K562 (cell line): ENCODE results near the gene GLB1L2. TPM values are rescaled to one million over a fixed set of nuclear protein-coding genes. Genes with fewer than 3 reads are reported as not detected.
A peak's percentile ranks its signal among the peaks of the same experiment; 100 is the strongest.

Experiments
- ATAC-seq: fragments of 200-7000 bp; cut with Tn5 transposase; 3 replicates; pipeline ENCODE4 v1.9.1; 2020; ENCODE audit warnings: moderate library complexity
- Bru-seq: library from RNA; stranded (reverse); fragments of 400-500 nt; gene quantifications from one replicate; lab custom pipeline; 2021; lab: Mats Ljungman, UMichigan
- BruChase-seq, 2 experiments: library from RNA; stranded (reverse); fragments of 400-500 nt; gene quantifications; one replicate each; lab custom pipeline; 2021; lab: Mats Ljungman, UMichigan
- BruUV-seq: library from RNA; stranded (reverse); fragments of 400-500 nt; replicated peaks from 2 replicates; lab custom pipeline; 2021; lab: Mats Ljungman, UMichigan
- CTCF ChIA-PET: fragments of 300-600 bp; formaldehyde crosslinking; extraction: SDS; loops from one replicate; lab custom pipeline; 2021; ENCODE audit warnings: low intra/inter-chr PET ratio; lab: Yijun Ruan, JAX
- POLR2A ChIA-PET: fragments of 300-600, 350-650 bp; sonication (Branson Sonifier 250); formaldehyde crosslinking; extraction: SDS; loops from one replicate; lab custom pipeline; 2021; ENCODE audit warnings: antibody characterized with exemption, inconsistent platforms; lab: Yijun Ruan, JAX
- DNase-seq, 4 experiments: peaks; one replicate each; pipeline versions ENCODE4 v3.0.0 to v3.0.0-alpha.2; 2011 to 2018; ENCODE audit warnings: low spot score in 3 of 4, mixed read lengths in 3 of 4; ENCODE audit errors: extremely low read depth in 1 of 4
- FAIRE-seq: peaks from 2 replicates; lab custom pipeline; 2011; peaks lifted over from hg19 to GRCh38; lab: Jason Lieb, UNC
- H2AFZ ChIP-seq: 2 replicates; pipeline ENCODE4 v1.6.0; 2011; ENCODE audit warnings: low read depth, low read length, control low read depth, inconsistent platforms
- H3K27ac ChIP-seq: fragments of 200-600 bp; 3 replicates; pipeline ENCODE4 v1.8.0; 2011; ENCODE audit warnings: low read depth, mild to moderate bottlenecking, control low read depth, inconsistent platforms, low read length, moderate library complexity, mixed read lengths; ENCODE audit errors: extremely low read depth
- H3K27me3 ChIP-seq, 2 experiments: fragments of 300-600 bp in 1 of 2; 2 replicates in 1 of 2; 3 replicates in 1 of 2; pipeline versions ENCODE4 v1.6.0 to v1.8.0; 2011; ENCODE audit warnings: inconsistent platforms in 2 of 2, low read length in 2 of 2, mild to moderate bottlenecking in 1 of 2, mixed read lengths in 1 of 2, moderate library complexity in 1 of 2; ENCODE audit not compliant: control insufficient read depth in 2 of 2, insufficient read depth in 2 of 2
- H3K36me3 ChIP-seq: fragments of 300-600 bp; 3 replicates; pipeline ENCODE4 v1.8.0; 2011; ENCODE audit warnings: mild to moderate bottlenecking, low read length, inconsistent platforms; ENCODE audit not compliant: control insufficient read depth, insufficient read depth
- H3K4me1 ChIP-seq, 2 experiments: fragments of 200-600 bp in 1 of 2; replicated peaks in 1 of 2; 2 replicates in 1 of 2; 3 replicates in 1 of 2; pipeline versions ENCODE4 v1.5.1 to v1.8.0; 2011; ENCODE audit warnings: inconsistent platforms in 2 of 2, low read length in 2 of 2, mild to moderate bottlenecking in 1 of 2, mixed read lengths in 1 of 2, moderate library complexity in 1 of 2; ENCODE audit not compliant: control insufficient read depth in 2 of 2, insufficient read depth in 2 of 2
- H3K4me2 ChIP-seq: 2 replicates; pipeline ENCODE4 v1.6.1; 2011; ENCODE audit warnings: low read length, control low read depth, inconsistent platforms, mixed read lengths; ENCODE audit not compliant: insufficient read depth
- H3K4me3 ChIP-seq: fragments of 200-600 bp; sonication (generic), shearing (Covaris generic); 2 replicates; pipeline ENCODE4 v1.5.1; 2016; ENCODE audit warnings: control low read depth, inconsistent platforms
- H3K79me2 ChIP-seq: fragments of 200-600 bp; 3 replicates; pipeline ENCODE4 v1.8.0; 2011; ENCODE audit warnings: low read length, inconsistent platforms; ENCODE audit not compliant: control insufficient read depth, insufficient read depth
- H3K9ac ChIP-seq, 2 experiments: 2 replicates each; pipeline versions ENCODE4 v1.6.0 to v1.6.1; 2011; ENCODE audit warnings: low read depth in 2 of 2, low read length in 2 of 2, control low read depth in 1 of 2, inconsistent platforms in 1 of 2, mild to moderate bottlenecking in 1 of 2, mixed read lengths in 1 of 2; ENCODE audit not compliant: insufficient read depth in 1 of 2
- H3K9me1 ChIP-seq: one replicate; pipeline ENCODE4 v1.6.0; 2011; ENCODE audit warnings: inconsistent platforms, mild to moderate bottlenecking, low read length, moderate library complexity; ENCODE audit not compliant: control insufficient read depth, insufficient read depth
- H3K9me3 ChIP-seq: replicated peaks from 2 replicates; pipeline ENCODE4 v1.5.1; 2011; ENCODE audit warnings: low read depth, low read length, inconsistent platforms; ENCODE audit not compliant: control insufficient read depth, insufficient read depth
- H4K20me1 ChIP-seq: replicated peaks from 2 replicates; pipeline ENCODE4 v1.6.1; 2011; ENCODE audit warnings: low read length, inconsistent platforms, mixed read lengths; ENCODE audit not compliant: control insufficient read depth, insufficient read depth
- ETS2 ChIP-seq: IDR thresholded peaks from 2 replicates; pipeline ENCODE4 v1.6.1; 2016; ENCODE audit warnings: borderline replicate concordance, missing genetic modification characterization, mild to moderate bottlenecking, moderate library complexity, missing compliant biosample characterization; ENCODE audit not compliant: poor library complexity, severe bottlenecking
- ETV5 ChIP-seq: sonication (generic); formaldehyde crosslinking; IDR thresholded peaks from 2 replicates; pipeline ENCODE4 v1.4.0; 2020; ENCODE audit warnings: low read depth, mild to moderate bottlenecking, missing genetic modification reagents
- MCM2 ChIP-seq: fragments of 450-650 bp; IDR thresholded peaks from 2 replicates; pipeline ENCODE4 v1.6.1; 2017; ENCODE audit warnings: low read depth, mild to moderate bottlenecking
- ZBTB1 ChIP-seq: sonication (generic); formaldehyde crosslinking; IDR thresholded peaks from 2 replicates; pipeline ENCODE4 v1.8.1; 2023; ENCODE audit warnings: missing genetic modification reagents, low read depth, mild to moderate bottlenecking, borderline replicate concordance
- WGBS: fragments of 100-300 bp; shearing (Covaris generic); methylation state at CpG from one replicate; pipeline ENCODE4 v1.1.6; 2016; ENCODE audit warnings: low coverage, mixed read lengths; ENCODE audit not compliant: insufficient coverage; ENCODE audit errors: missing lambda C conversion rate; 5-methylcytosine and 5-hydroxymethylcytosine counted together
- in situ Hi-C: fragments of 300-500 bp; cut with MboI; formaldehyde crosslinking; loops from 4 replicates; pipeline ENCODE4 v1.15.0; 2018; ENCODE audit warnings: inconsistent platforms, mixed read lengths
- intact Hi-C: fragments of 100-400 bp; cut with micrococcal nuclease; formaldehyde crosslinking; loops from 2 replicates; pipeline ENCODE4 v1.14.2; 2022
- long read RNA-seq, 3 experiments: library from polyadenylated mRNA in 2 of 3; library from RNA in 1 of 3; unstranded in 2 of 3; stranded (forward) in 1 of 3; transcript quantifications; one replicate each; pipeline ENCODE4 v2.0.0, GENCODE V29; 2019 to 2022
- polyA minus RNA-seq, 3 experiments: library from RNA; depleted of rRNA, polyadenylated mRNA; stranded (reverse); fragments of >200 nt; gene quantifications; 2 replicates each; pipeline ENCODE4 v1.2.3, GENCODE V29; 2011
- polyA plus RNA-seq, 8 experiments: library from polyadenylated mRNA; depleted of rRNA in 4 of 8; stranded (reverse) in 5 of 8; unstranded in 3 of 8; fragments of >200 nt; fragmentation: Nextera tagmentation in 2 of 8; fragmentation: Illumina TruSeq in 1 of 8; extraction: Ambion mirVana in 2 of 8; extraction: Trizol in 1 of 8; gene quantifications; 2 replicates each; pipeline versions ENCODE4 v1.2.1 to v1.2.3, GENCODE V29; 2011 to 2014; ENCODE audit warnings: inconsistent platforms in 1 of 8, missing spikeins in 1 of 8
- total RNA-seq, 7 experiments: library from RNA; depleted of rRNA in 6 of 7; stranded (reverse); fragments of >200 nt in 6 of 7; fragmentation: Illumina TruSeq in 2 of 7; extraction: Trizol in 2 of 7; gene quantifications; 2 replicates each; pipeline versions ENCODE4 v1.2.1 to v1.2.3, GENCODE V29; 2011 to 2021; ENCODE audit warnings: low replicate concordance in 1 of 7
- TF ChIP-seq, protein P1 (sequence below): sonication (generic); formaldehyde crosslinking; IDR thresholded peaks from 2 replicates; pipeline ENCODE4 v1.8.1; 2022; ENCODE audit warnings: missing genetic modification reagents
- TF ChIP-seq, protein P2 (sequence below): sonication (generic); formaldehyde crosslinking; IDR thresholded peaks from 2 replicates; pipeline ENCODE4 v1.8.0; 2022; ENCODE audit warnings: mild to moderate bottlenecking, missing genetic modification reagents

Gene GLB1L2, protein sequence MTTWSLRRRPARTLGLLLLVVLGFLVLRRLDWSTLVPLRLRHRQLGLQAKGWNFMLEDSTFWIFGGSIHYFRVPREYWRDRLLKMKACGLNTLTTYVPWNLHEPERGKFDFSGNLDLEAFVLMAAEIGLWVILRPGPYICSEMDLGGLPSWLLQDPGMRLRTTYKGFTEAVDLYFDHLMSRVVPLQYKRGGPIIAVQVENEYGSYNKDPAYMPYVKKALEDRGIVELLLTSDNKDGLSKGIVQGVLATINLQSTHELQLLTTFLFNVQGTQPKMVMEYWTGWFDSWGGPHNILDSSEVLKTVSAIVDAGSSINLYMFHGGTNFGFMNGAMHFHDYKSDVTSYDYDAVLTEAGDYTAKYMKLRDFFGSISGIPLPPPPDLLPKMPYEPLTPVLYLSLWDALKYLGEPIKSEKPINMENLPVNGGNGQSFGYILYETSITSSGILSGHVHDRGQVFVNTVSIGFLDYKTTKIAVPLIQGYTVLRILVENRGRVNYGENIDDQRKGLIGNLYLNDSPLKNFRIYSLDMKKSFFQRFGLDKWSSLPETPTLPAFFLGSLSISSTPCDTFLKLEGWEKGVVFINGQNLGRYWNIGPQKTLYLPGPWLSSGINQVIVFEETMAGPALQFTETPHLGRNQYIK
- 48.6 and 100 TPM in 2 replicates for total RNA-seq (2011; cell fraction: chromatin; rRNA removed; ENCODE audit: low replicate concordance)
- total RNA-seq (2011; cell fraction: nucleolus; rRNA removed): 62.0 and 67.0 TPM in 2 replicates
- 55.1 and 55.6 TPM in 2 replicates for total RNA-seq (2011; cell fraction: nucleoplasm; rRNA removed)
- total RNA-seq (2014; rRNA removed): 13.8 and 15.7 TPM in 2 replicates
- 9.5 and 10.4 TPM in 2 replicates for total RNA-seq (2014; rRNA removed; fragmentation: Illumina TruSeq; extraction: Trizol)
- total RNA-seq (2015; rRNA removed; fragmentation: Illumina TruSeq; extraction: Trizol): 10.0 and 10.9 TPM in 2 replicates
- total RNA-seq (2021): 15.4 and 16.8 TPM in 2 replicates
- 20.8 and 21.4 TPM in 2 replicates for polyA plus RNA-seq (2011; rRNA removed)
- polyA plus RNA-seq (2011; cell fraction: cytosol; rRNA removed): 18.1 and 23.1 TPM in 2 replicates
- 61.7 and 88.8 TPM in 2 replicates for polyA plus RNA-seq (2011; cell fraction: nucleus; rRNA removed)
- 15.6 and 20.4 TPM in 2 replicates for polyA plus RNA-seq (2012)
- polyA plus RNA-seq (2014; fragmentation: Illumina TruSeq; extraction: Trizol): 19.1 and 19.2 TPM in 2 replicates
- 1 to 10 TPM in 1 of 2 experiments, under 1 TPM in 1; 0.84 to 2.5 TPM for polyA plus RNA-seq (2014; fragmentation: Nextera tagmentation; extraction: Ambion mirVana)
- polyA plus RNA-seq (2014; rRNA removed): 14.9 and 15.6 TPM in 2 replicates
- 10.6 and 15.3 TPM in 2 replicates for polyA minus RNA-seq (2011; rRNA and poly(A)+ RNA removed)
- 9.0 and 11.4 TPM in 2 replicates for polyA minus RNA-seq (2011; cell fraction: cytosol; rRNA and poly(A)+ RNA removed)
- 12.4 and 13.2 TPM in 2 replicates for polyA minus RNA-seq (2011; cell fraction: nucleus; rRNA and poly(A)+ RNA removed)
- Bru-seq, nascent RNA: percentile 61 among the genes with signal in this experiment
- percentile 55 among the genes with signal in this experiment for BruChase-seq, experiment 1, labeled RNA remaining after a 2-hour chase
- BruChase-seq, experiment 2, labeled RNA remaining after a 6-hour chase: percentile 55 among the genes with signal in this experiment
- long read RNA-seq, experiment 1, partial matches to known transcripts: 18 of 50 reads
- long read RNA-seq, experiment 1, other reads (novel, unspliced or antisense): 32 of 50 reads
- long read RNA-seq, experiment 2, partial matches to known transcripts: 0 of 6 reads
- long read RNA-seq, experiment 2, other reads (novel, unspliced or antisense): 6 of 6 reads
- long read RNA-seq, experiment 3, partial matches to known transcripts: 1 of 4 reads
- long read RNA-seq, experiment 3, other reads (novel, unspliced or antisense): 3 of 4 reads

DNA sequence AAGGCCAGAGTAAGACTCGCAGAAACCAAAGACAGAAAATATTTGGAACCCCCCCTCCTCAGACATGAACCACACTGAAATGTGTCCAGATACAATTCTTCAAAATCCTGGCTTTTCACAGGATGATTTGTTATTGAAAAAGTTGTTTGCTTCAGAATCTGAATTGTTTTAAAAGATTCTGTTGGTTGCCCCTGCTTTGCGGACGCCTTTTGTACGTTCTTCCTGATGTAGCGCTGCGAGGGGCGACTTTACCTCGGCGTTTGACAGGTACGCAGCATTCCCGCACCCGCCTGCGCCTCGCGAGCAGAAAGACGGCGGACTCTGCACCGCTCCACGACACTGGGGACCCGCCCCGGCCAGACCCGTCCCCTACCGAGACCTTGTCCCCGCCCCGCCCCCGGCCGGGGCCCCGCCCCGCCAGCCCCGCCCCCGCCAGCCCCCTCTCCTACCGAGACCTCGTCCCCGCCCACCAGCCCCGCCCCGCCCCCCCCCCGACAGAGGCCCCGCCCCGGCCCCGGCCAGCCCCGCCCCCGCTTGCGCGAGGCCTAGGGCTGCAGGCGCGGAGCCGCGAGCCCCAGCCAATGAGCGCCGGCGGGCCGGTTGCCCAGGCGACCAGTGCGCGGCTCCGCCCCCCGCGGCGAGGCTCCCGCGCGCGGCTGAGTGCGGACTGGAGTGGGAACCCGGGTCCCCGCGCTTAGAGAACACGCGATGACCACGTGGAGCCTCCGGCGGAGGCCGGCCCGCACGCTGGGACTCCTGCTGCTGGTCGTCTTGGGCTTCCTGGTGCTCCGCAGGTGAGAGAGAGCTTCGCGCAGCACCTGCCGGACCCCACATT lies at the start of gene GLB1L2:
Gene GLB1L2 (plus strand): TSS at position 635 of the 835 bp plus-strand sequence. CDS start 74 bp downstream, at position 709.
- Histone ChIP-seq H3K9ac (peak within 1 kb of the TSS; percentile 70 to 90), H3K27ac (peak within 1 kb of the TSS; percentile 64), H3K4me2 (peak within 1 kb of the TSS; percentile 76), H3K9me3 (no peaks in the 10 kb centered on the region), H3K27me3 (peaks cover 4 to 12% of the 10 kb centered on the region in 2 experiments; a peak in 4 of 5 replicates), H3K4me3 (peak within 1 kb of the TSS; percentile 65), H3K9me1 (no peaks in the 10 kb centered on the region), H3K79me2 (0 out of 3 replicates have a peak, but pooled peaks cover 2% of the 10 kb centered on the region), H2AFZ (peak within 1 kb of the TSS; percentile 91), H3K4me1 (peaks cover 8 to 19% of the 10 kb centered on the region in 2 experiments; a peak in 4 of 5 replicates), H3K36me3 (no peaks in the 10 kb centered on the region), H4K20me1 (no peaks in the 10 kb centered on the region)
- peak; percentile 84 to 99 (median 99) for DNase-seq
- POLR2A ChIA-PET: no interaction called here
- BruUV-seq: no TSS peak
- intact Hi-C loops: no loop called here
- in situ Hi-C loops: no loop called here
- peak; percentile 97 for ATAC-seq
- under 1% methylated on average over 27 of the region's 80 CpGs for WGBS
- CTCF ChIA-PET: no interaction called here
- FAIRE-seq: no peak
- 0 out of 2 replicates have a peak, but pooled peaks have one; percentile 47 for TF ChIP-seq ETV5 (CRISPR knock-in tag)
- TF ChIP-seq, protein P1, sequence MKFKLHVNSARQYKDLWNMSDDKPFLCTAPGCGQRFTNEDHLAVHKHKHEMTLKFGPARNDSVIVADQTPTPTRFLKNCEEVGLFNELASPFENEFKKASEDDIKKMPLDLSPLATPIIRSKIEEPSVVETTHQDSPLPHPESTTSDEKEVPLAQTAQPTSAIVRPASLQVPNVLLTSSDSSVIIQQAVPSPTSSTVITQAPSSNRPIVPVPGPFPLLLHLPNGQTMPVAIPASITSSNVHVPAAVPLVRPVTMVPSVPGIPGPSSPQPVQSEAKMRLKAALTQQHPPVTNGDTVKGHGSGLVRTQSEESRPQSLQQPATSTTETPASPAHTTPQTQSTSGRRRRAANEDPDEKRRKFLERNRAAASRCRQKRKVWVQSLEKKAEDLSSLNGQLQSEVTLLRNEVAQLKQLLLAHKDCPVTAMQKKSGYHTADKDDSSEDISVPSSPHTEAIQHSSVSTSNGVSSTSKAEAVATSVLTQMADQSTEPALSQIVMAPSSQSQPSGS (CRISPR knock-in tag): 0 out of 2 replicates have a peak, but pooled peaks have one; percentile 28
- TF ChIP-seq, protein P2, sequence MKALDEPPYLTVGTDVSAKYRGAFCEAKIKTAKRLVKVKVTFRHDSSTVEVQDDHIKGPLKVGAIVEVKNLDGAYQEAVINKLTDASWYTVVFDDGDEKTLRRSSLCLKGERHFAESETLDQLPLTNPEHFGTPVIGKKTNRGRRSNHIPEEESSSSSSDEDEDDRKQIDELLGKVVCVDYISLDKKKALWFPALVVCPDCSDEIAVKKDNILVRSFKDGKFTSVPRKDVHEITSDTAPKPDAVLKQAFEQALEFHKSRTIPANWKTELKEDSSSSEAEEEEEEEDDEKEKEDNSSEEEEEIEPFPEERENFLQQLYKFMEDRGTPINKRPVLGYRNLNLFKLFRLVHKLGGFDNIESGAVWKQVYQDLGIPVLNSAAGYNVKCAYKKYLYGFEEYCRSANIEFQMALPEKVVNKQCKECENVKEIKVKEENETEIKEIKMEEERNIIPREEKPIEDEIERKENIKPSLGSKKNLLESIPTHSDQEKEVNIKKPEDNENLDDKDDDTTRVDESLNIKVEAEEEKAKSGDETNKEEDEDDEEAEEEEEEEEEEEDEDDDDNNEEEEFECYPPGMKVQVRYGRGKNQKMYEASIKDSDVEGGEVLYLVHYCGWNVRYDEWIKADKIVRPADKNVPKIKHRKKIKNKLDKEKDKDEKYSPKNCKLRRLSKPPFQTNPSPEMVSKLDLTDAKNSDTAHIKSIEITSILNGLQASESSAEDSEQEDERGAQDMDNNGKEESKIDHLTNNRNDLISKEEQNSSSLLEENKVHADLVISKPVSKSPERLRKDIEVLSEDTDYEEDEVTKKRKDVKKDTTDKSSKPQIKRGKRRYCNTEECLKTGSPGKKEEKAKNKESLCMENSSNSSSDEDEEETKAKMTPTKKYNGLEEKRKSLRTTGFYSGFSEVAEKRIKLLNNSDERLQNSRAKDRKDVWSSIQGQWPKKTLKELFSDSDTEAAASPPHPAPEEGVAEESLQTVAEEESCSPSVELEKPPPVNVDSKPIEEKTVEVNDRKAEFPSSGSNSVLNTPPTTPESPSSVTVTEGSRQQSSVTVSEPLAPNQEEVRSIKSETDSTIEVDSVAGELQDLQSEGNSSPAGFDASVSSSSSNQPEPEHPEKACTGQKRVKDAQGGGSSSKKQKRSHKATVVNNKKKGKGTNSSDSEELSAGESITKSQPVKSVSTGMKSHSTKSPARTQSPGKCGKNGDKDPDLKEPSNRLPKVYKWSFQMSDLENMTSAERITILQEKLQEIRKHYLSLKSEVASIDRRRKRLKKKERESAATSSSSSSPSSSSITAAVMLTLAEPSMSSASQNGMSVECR (CRISPR knock-in tag): peak; percentile 79; the same call in 1 of the 2 replicates
- TF ChIP-seq ZBTB1 (CRISPR knock-in tag): peak; percentile 86
- TF ChIP-seq MCM2: no peak
- no peak for TF ChIP-seq ETS2 (tag)
